Ammon's horn (tissue), 1 donor: ENCODE results near the gene RBP5.
A peak's percentile ranks its signal among the peaks of the same experiment; 100 is the strongest.
"Not testable (repeated sequence)": the region's sequence is repeated elsewhere in the genome, so short reads cannot be mapped to it uniquely, and the experiment has no call there.

ENCODE experiments used
- DNase-seq: peaks from one replicate; pipeline ENCODE4 v3.0.0-alpha.2; 2016; ENCODE audit warnings: low spot score

RBP5 gene

DNA sequence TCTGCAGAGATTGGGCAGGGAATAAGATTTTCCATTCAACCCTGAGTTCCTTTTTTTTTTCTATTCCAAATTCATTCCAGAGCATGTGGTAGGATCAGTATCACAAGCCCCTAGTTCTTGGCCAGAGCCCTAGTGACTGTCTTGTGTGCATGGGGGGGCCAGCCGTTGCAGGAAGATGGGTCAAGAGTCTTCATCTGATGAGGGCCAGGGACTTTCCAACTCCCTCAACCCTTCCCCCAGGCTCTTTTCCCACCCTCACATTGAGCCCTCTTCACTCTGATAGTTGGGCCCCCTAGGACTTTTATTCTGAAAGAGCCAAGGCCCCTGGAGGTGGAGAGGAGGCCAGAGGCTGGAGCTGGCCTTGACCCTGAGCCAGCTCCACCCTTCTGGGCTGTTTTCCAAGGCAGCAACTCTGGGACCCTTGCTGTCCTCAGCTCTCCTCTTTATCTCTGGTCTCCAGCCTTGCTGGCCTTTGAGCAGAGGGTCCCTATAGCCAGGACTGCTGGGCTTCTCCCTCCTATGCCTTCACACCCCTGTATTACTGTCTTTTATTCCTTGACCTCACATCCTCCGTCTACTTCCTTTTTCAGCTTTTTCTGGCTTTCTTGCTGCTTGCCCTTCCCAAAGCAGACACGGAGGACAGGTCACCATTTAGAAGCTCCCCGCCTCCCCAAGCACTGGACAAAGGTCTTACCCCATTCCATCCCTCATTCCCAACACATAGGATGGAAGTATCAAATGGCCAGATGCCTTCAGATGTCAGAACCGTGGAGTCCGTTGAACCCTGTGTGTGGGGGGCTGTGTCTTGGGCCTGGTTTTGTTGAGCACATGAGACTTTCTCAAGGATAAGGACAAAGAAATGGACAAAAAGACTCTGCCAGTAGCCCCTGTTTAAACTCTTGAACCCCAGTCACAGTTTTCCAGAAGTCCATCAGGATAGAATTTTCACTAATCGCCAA lies 5.6 kb downstream of the RBP5 start:
- DNase-seq: no peak

DNA sequence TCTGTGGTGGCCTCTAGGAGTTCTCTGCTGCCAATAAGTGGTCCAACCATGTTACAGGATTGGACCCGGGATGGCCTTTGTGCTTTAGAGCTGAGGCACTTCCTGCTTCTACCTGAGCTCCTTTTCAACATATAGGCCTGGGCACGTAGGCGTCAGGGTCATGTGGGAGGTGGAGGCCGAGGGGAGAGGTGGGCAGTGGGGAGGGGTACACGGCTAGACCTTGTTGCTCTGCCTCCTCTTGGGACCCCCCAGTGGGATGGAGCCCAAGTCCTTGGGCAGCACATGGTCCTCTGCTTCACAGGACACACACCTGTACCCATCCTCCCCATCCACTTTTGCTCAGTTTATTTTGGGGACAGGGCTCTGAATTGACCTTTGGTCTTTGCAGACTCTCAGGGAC lies 7.4 kb downstream of the RBP5 start:
- no peak for DNase-seq

DNA sequence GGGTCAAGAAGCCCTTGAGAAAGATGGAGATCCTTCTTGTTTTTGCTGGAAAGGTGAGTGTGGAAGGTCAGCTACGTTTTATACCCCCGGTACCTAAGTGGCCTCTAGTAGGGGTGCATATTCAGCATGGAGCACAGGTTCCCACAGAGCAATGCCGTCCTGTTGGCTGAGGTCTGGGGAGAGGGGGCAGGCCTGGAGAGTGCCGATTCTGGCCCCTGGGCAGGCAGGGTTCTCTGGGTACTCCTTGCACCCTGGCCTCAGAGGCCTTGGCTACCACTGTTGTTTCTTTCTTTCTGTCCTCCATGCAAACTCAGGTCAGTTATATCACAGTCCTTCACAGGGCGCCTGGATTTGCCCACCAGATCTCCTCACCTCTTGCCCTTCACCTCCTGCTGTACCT lies 8.5 kb downstream of the RBP5 start:
- DNase-seq: no peak

DNA sequence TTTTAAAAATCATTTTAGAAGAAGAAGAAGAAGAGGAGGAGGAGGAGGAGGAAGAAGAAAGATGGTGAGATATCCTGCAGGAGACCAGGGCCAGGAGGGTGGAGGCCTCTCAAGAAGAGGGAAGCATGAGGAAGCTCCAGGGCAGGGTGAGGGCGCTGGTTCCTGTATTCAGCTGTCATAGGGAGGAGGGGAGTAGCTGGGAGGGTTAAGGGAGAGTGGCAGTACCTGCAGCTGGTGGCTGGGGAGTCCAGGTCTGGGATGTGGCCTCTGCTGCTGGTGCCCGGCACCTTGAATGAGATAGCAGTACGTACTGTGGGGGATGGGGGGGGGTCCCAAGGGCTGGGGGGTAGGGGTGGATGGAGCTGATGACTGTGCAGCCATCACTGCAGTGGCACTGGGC lies 9.8 kb downstream of the RBP5 start:
- no peak for DNase-seq

DNA sequence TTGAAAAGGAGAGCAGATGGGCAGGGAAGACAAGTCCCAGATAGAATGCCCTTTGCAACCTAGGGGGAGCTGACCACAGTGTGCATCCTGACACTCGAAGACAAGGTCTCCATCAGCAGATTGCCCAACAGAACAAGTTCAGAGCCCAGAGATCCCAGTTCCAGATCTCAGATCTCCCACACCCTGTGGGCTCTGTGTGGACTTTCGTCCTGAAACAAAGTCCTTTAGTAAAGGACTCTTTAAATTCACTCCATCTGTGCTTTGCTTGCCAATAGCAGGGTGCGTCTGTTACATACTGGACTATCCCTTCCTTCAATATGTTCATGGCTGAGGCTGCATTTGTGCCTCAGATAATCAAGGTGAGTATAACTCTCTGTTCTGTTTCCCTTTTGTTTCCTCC lies 11.0 kb downstream of the RBP5 start:
- DNase-seq: no peak

DNA sequence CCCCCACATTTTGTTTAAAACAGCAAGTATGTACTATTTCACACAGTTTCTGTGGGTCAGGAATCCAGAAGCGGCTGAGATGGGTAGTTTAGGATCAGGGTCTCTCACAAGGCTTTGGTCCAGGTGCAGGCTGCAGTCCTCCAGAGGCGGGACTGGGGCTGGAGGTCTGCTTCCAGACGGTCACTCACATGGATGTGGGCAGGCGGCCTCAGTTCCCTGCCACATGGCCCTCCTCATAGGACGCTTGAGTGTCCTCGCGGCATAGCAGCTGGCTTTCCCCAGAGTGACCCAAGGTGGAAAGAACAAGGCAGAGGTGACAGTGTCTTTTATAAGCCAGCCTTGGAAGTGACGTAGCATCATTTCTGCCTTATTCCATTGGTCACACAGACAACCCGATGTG lies 11.8 kb downstream of the RBP5 start:
- DNase-seq: no peak

DNA sequence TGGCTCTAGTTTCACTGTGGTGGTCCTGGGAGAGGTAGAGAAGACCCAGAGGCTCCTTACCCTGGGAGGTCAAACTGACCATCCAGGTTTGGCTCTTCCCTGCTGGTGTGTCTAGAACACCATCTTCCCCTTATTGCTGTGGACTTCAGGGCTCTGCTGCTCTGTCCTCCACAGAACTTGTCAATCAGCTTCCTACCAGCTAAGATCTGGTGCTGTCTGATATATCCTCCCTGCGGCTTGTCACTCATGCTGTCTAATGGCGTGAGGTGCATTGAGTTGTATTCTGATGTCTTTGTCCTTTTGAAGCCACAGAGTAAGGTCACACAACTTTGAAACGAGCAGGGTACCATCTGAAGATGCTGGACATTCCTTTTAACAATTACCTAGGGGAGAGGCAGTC lies 12.5 kb downstream of the RBP5 start:
- DNase-seq: no peak

DNA sequence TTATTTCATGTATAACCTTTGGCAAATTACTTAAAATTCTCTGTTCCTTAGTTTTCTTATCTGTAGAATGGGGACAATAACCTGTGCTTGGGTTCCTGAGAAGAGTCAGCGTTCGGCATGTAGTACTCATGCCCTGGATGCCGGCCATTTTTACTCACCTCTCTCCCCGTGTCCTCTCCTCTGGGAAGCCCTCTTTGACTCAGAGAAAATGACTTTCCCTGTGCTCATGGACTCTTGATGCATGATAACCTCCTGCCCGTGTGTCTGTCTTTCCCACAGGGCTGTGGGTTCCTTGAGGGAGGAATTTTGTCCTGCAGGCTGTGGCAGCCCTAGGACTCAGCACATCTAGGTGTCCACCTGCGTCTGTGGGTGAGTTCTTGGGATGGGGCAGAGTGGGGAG lies 13.8 kb downstream of the RBP5 start:
- DNase-seq: no peak

DNA sequence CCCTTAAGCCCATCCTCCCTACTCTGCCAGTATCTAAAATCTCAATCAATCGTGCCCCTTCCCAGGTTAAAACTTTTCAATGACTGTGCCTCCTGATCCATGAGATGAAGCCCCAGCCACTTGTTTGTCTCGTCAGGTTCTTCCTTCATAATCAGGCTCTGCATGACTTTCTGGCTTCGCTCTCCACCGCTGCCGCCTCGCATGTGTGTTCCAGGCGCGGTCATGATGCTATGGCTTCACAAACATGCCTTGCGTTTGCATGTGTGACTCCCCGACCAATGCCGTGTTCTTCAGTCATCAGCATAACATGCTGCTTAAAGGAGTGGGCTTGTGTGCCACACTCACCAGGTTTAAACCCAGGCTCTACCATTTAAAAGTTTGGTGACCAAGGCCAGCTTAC lies 14.7 kb downstream of the RBP5 start:
- no peak for DNase-seq

DNA sequence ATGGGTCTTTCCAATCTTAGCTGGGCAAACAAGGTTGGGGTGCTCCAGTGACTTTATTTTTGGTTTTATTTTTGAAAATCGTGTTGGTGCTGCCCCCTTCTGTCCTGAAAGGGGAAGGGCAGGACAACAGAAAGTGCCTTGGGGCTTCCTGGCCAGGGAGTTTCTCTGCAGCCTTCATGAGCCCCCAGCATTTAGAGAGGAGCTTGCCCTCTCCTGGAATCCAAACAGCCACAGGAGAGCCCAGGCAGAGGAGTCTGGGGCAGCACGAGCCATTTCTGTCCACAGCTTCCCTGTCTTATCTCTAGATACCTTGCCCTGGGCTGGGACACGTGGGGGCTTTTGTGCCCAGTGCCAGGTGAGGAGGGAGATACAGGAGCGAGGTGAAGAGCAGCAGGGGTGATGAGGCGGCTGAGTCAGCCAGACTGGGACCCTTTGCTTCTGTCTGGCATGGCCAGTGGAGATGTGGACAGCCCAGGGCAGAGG lies 15.3 kb downstream of the RBP5 start:
- DNase-seq: peak; percentile 37

DNA sequence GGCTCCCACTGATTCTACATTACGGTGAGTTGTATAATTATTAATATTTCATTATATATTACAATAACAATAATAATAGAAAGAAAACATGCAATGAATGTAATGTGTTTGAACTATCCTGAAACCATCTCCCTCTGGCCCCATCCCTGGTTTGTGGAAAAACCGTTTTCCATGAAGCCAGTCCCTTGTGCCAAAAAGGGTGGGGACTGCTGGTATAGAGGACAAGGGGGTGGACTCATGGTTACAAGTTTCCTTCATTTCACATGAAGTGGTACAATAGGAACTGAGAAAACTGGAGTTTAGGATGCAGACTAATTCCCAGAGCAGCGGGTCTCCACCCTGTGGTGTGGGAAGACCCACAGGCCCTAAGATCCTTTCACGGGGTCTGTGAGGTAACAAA lies 16.6 kb downstream of the RBP5 start:
- DNase-seq: no peak

DNA sequence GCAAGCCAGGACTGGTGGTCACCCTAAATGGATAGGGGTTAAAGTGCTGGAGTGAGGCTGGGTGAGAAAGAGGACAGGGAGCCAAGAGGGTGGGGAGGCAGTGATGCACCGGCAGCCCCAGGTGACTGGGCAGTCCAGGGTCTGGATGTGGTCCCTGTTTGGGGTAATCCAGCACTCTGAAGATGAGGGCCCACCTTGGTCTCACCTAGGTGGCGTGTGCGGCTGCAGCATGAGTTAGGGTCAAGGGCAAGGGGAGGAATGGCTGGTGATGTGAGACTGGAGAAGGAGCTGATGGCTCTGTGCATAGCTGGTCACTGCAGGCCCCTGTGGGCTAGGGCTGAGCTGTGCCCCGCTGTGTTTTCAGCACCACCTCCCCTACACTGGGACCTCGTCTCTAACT lies 18.0 kb downstream of the RBP5 start:
- DNase-seq: no peak

DNA sequence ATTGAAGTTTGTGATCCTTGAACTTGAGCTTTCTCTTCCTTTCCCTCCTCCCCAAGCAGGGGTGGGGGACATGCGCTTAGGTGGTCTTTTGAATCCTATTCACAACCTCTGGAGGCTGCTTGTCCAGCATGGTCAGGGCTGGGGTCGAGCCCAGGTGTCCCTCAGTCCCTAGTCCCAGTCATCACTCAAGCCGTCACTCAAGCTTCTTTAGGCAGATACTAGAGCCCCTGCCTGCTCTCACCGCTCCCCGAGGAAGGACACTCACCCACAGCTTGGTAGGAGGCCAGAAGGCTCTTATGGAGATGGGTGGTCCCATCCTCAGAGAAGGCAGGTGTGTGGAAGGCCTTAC lies 19.1 kb downstream of the RBP5 start:
- no peak for DNase-seq

DNA sequence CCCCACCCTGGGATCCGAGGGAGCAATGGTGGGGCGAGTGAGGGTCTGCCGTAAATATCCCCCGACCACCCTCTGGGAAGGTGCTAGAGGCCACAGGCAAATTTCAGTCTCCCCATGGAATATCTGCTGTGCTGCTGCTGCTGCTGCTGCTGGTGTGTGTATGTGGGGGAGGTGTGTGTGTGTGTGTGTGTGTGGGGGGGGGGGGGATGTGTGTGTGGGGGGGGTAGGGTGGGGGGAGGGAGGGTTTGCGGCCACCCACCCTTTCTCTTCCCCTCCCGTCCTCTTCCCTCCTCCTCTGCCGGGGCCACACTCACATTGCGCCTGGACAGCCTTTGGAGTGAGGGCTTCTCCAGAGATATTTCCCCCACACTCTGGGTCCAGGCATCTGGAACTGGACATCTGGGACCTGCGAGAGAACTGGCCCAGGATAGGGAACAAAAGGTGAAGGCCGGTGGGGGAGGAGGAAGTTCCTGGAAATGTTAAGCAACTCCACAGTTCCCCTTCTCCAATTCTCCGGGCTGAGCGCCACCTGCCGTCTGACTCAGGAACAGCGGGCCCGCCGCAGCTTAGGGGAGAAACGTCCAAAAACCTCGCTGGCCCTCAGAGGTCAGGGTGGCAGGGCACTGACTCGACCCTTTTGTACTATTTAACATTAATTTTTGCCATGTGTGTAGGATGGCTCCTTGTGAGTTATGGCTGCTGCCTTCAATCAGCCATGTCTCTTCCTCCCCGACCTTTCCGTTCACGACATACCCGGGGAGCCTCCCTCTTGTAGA lies 19.7 kb downstream of the RBP5 start, which contains the start of gene C1RL:
Gene C1RL, minus strand, starts transcription at position 419 of the 776 bp plus-strand sequence. Its CDS starts 34 bp downstream, at position 385.
- peak; percentile 75 for DNase-seq

DNA sequence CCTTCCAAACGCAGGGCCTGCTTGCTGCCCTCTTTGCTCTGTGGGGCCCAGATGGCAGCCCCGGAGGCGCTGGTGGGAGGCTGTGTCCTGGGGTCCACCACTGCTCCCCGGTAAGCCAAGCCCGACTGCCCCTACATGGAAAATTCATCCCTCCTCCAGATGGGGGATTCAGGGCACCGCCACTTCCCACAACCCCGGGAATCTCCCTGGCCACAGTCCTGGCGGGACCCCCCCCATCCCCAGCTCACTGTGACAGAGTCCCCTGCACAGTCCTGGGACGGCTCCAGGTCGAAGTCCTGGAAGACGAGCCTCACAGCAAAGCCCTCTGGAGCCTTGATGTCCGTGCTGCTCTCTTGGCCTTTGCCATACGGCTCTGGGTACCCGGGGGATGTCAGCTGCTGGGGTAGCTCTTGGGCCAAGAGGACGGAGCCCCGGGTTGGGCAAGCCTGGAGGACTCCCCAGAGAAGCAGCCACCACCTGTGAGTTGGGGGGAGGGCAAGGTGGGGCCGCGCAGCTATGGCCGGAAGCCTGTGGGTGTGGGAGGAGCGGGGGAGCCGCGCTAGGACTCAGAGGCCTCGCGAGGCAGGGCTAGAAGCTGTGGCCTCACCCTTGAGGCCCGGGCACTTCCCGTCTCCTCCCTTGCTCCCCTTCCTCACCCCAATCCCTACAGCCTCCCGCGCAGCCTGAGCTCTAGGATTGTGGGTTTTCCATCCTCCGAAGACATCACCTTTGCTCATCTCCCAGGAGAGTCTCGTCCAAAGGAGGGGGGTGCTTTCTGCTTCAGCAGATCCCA lies 20.5 kb downstream of the RBP5 start:
- DNase-seq: no peak

DNA sequence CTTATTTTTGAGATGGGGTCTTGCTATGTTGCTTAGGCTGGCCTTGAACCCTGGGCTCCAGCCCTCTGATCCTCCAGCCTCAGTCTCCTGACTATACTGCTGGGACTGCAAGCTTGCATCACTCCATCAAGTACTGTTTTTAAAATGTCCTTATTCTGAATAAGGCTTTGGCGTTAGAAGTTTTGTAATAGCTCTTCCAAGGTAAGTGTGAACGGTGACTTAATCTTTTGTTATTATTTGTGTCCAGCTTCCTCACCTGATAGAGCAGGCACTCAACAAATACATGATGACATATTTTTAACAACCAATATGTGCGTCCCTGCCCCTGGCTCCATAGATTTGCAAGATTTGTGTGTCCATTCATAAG lies 21.1 kb downstream of the RBP5 start:
- DNase-seq: no peak

DNA sequence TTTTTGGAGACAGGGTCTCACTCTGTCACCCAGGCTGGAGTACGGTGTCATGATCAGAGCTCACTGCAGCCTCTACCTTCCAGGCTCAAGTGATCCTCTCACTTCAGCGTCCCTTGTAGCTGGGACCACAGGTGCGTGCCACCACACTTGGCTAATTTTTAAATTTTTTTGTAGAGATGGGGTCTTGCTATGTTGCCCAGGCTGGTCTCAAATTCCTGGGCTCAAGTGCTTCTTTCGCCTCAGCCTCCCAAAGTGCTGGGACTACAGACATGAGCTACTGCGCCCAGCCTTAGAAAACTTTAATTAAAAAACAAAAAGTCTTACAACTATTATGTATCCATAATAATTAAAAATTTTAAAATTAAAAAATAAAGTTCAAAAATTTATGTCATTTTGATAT lies 21.5 kb downstream of the RBP5 start:
- DNase-seq: not testable (repeated sequence)

DNA sequence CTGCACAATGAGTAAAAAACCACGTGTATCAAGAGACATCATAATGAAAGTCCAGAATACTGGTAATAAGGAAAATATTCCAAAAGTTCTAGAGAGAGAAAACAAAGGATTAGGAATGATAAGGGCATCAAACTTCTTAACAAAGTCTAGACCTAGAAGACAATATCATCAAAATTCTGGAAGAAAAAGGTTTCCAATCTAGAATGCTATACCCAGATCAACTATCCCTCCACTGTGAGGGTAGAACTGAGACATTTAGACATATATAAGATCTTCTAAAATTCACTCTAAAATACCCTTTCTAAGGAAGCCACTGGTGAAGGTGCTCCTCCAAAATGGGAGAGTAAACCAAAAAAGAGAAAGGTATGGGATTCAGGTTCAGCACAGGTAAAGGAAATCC lies 22.6 kb downstream of the RBP5 start:
- no peak for DNase-seq

DNA sequence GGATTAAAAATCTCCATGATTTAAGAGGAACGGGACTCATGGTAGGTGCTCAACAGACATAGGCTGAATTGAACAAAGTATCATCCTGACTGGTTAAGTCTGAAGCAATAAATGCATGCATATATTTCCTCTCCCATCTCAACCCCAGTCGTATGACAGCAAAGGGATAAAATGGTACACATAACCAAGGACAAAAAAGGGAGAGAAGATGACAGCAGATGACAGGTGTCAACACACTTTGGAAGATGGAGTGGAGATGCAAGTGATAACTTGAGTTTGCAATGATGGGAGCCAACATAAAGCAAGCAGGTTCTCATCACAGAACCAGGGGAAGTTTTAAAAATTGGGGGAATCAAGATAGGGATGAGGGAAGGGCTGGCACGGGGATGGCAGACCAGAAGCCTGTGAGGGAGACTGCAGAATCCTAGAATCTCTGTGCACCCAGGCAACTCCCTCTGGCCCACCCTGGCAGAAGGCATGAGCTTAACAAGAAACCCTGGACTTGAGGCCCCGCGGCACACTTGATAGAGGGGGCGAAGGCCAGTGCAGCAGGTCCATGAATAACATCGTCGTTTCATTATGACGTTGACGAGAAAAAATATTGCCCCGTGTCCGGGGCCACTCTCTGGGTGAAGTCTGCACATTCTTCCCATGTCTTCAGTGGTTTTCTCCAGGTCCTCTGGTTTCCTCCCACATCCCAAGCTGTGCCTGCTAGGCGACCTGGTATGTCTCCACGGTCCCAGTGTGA lies 24.7 kb downstream of the RBP5 start:
- DNase-seq: no peak

DNA sequence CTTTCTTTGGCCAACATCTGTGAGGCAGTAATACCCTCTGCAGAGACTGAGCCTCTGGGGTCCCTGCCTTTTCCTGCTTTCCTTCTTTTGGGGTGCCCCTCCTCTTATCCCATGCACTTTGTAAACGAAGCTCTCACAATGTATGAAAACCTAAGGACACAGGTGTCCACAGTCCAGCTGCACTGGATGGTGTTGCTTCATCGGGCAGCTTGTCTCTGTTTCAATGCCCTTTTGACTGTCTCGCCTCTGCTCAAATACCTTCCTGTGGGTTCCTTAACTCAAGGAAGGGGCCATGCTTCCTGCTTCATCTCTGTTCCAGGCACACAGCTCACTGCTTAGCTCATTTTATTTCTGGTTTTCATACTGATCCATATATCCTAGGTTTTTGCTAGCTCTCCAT lies 26.1 kb downstream of the RBP5 start:
- no peak for DNase-seq

DNA sequence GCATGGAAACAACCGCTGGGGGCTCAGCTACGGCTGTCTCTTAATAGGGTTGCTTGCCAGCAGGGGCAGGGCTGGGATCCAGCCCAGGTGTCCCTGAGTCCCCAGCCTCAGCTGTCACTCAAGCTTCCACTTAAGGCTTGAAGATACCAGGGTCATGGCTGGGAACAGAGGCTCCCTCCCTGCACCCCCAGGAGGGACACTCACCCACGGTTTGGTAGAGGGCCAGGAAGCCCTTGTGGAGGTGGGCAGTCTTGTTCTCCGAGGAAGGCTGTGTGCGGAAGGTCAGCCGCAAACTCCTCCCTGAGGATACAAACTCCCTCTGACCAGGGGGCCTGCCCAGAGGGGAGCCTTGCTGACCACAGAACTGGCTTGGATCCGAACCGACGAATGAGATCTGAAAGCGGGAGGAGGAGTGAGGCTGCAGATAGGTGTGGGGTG lies 27.0 kb downstream of the RBP5 start:
- DNase-seq: no peak
